DMS 273 (cell line): ENCODE measurements around the gene TTBK1.

Source experiments
- DNase-seq: peaks from one replicate; lab custom pipeline; 2025; ENCODE audit not compliant: unreplicated experiment; lab: John Stamatoyannopoulos, UW

TTBK1 gene

GRCh38 chr6:43222418-43223059 is 20.7 kb upstream of the TTBK1 start:
- no peak for DNase-seq

DNA sequence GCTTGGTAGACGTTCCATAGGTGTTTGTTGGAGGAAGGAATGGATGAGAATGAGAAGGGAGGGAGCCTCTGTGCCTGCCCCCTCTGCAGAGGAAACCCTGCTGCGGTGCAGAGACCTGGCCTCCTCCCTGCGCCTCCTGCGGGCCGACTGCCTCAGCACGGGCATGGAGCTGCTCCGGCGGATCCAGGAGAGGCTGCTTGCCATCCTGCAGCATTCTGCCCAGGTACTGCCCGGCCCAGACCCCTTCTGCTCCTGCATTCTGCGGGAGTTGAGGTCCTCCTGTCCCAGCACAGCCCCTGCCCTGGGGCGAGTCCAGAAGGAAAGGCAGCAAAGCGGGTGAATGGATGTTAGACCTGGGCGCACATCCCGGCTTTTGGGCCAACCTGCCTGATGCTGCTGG is 20.1 kb upstream of the TTBK1 start:
- DNase-seq, result no peak

DNA sequence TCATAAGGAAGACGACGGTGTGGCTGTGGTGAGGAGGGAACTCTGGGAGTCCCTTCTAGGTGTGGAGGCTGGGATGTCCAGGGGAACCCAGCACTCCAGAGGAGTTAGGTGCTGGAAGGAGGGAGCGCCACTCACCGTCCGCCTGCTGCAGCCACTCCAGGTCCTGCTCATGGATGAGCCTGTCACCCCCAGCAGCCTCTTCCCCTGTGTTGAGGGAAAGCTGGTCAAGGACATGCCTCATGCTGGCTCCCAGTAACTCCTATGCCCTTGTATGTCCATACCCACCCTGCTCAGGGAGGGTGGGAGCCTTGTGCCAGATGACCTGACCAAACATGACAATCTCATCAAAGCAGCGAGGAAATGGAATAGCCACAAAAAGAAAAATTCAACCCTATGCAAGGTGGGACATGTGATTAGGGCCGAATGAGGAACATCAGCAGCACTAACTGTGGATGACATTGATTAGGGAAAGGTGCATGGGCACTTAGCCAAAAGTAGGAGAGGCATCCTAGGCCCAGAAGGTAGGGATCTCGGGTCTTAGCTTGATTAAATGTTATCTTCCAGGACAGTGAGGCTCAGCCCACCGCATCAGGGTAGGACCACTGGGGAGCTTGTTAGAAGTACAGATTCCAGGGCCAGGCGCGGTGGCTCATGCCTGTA is 17.0 kb upstream of the TTBK1 start:
- no peak for DNase-seq

DNA sequence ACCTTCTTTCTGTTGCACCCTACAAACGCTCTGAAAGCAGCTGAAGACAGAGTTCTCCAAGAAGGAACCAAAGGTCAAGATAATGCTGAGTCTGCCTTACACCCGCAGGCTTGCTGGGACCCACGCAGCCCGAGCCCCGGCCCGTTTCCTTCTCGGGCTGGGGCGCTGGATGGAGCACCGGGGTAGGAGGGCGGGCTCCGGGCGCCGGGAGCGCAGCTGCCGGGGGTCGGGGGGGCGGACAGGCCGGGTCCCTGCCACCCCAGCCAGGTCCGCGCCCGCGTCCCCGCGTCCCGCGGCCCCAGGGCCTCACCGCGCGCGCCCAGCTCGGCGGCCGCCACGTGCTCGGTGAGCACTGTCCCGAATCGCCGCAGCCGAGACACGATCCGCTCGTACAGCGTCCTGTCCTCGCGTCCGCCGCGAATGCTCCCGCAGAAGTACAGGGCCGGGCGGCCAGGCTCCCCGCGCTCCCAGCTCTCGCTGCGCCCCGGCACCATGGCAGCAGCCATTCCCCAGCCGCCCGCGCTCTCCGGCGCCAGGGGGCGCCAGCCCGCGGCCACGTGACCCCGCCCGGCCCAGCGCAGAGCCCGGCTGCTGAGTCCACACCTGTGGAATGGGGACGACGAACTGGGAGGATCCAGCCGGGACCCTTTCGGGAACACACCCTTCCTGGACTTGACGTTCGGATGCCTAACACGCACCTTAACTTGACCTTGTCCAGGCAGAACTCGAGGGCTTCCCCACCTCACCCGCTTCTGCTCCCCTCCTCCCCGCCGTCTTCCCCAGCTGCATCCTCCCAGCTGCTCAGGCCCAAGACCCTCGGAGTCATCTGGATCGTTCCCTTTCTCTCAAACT is 14.1 kb upstream of the TTBK1 start, which contains the start of gene DNPH1:
TSS of gene DNPH1 (minus strand) at position 531 of the 852 bp plus-strand sequence. CDS start at position 506, 25 bp downstream.
- peak; percentile 89 for DNase-seq

GRCh38 chr6:43229803-43230620 is 13.3 kb upstream of the TTBK1 start:
- no peak for DNase-seq

DNA sequence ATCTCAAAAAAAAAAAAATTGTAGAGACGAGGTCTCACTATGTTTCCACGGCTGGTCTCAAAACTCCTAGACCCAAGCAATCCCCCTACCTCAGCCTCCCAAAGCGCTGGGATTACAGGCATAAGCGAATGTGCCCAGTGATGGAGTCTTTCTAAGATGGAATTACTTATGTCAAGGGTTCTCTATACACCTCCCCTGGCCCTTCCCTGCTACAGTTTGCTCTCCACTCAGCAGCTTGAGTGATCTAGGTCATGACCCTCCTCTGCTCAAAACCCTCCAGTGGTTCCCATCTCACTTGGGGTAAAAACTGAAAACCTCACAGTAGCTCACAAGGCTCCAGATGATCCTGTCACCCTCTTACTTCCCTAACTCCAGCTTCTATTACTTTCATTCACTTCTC is 12.2 kb upstream of the TTBK1 start:
- no peak for DNase-seq

DNA sequence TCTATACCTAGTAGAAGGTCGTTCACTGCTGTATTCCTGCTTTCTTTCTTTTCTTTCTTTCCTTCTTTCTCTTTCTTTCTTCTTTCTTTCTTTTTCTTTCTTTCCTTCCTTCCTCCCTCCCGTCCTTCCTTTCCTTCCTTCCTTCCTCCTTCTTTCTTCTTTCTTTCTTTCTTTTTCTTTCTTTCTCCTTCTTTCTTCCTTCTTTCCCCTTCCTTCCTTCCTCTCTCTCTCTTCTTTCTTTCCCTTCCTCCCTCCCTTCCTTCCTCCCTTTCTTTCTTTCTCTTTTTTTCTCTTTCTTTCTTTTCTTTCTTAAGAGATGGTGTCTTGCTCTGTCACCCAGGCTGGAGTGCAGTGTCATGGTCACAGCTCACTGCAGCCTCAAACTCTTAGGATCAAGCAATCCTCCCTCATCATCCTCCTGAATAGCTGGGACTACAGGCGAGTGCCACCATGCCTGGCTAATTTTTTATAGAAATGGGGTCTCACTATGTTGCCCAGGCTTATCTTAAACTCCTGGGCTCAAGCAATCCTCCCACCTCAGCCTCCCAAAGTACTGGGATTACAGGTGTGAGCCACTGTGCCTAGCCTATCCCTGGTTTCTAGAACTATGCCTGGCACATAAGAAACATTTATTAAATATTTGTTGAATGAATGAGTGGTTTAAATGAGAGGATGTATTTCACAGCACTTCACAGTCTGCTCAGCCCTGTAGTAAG is 11.4 kb upstream of the TTBK1 start:
- no peak for DNase-seq

DNA sequence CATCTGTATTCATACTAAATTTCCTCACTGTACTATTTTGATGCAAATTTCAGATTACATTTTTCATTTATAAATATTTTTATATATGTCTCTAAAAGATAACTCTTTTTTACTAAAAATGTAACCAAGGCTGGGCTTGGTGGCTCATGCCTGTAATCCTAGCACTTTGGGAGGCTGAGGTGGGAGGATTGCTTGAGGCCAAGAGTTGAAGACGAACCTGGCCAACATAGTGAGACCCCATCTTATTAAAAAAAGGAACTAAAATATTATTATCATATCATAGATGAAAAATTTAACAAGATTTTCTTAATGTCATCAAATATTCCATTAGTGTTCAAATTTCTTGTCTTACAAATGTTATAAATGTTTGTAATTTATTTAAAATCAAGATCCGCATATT is 7.4 kb upstream of the TTBK1 start:
- no peak for DNase-seq

GRCh38 chr6:43239054-43239453 is 4.2 kb upstream of the TTBK1 start:
- DNase-seq, result no peak

DNA sequence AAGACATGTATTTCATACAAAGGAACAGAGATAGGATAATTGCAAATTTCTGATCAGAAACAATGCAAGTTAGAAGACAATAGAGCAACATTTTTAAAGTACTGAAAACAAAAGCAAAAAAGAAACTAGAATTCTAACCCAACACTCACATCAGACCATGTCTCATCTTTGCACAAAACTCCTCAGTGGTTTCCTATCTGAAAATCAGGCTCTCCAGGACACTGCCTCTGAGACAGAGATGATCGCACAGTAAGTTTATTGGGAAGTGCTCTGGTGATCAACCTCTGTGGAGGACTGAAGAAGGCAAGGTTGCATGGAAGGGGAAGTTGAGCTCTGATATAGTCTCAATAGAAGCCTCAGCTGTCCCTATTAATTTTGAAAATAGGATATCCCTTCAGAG is 2.3 kb upstream of the TTBK1 start:
- DNase-seq, result no peak

DNA sequence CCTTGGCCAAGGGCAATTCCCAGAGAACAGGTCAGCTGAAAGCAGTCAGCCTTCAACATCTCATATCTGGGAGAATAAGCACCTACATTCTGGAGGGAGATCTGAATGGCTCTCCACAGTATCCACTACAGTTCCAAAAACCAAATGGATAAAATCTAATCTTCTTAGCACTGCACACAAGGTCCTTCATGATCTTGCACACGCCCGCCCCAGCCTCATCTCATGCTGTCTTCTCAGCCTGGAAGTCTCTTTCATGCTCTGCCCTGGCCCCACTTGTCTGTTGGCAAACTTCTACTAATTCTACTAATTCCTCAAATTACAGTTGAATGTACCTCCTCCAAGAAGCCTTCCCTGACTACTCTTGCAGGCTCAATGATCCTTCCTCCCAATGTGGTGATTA is 1.8 kb upstream of the TTBK1 start:
- no peak for DNase-seq

- no peak for DNase-seq
Measured at GRCh38 chr6:43243664-43244321, 512 bp downstream of the TTBK1 start.

GRCh38 chr6:43246301-43247113 is 3.2 kb downstream of the TTBK1 start:
- peak; percentile 63 for DNase-seq

GRCh38 chr6:43247114-43247999 is 4.1 kb downstream of the TTBK1 start:
- peak; percentile 94 for DNase-seq

DNA sequence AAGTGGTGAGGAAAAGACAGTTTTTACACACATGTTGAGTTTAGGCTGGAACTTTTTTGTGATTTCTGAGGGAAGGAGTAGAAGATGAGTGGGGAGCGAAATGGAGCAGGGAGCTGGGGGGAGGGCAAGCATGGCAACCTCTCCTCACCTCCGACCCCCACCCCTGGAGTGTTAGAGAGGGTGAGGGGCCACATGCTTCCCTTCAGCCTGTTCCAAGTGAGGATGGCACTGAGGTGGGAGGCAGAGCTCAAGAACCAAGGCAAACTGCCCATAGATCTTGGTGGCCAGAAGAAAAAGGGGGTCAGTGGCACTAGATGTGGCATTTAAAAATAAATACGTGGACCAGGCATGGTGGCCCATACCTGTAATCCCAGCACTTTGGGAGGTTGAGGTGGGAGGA is 4.8 kb downstream of the TTBK1 start:
- no peak for DNase-seq

GRCh38 chr6:43248791-43249190 is 5.5 kb downstream of the TTBK1 start:
- no peak for DNase-seq

GRCh38 chr6:43250992-43251373 is 7.7 kb downstream of the TTBK1 start:
- DNase-seq, result peak; percentile 90

DNA sequence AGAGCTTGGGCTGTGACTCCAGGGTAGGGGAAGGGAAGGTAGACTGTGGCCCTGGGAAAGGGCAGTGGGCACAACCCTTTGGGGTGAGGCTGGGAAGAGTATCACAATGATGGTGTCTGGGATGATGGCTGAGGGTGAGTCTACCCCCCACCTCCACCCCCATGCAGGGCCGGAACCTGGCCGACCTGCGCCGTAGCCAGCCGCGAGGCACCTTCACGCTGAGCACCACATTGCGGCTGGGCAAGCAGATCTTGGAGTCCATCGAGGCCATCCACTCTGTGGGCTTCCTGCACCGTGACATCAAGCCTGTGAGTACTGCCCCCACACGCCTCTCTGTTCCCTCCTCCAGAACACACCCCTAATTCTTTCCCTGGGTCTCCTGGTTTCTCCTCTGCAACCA is 10.1 kb downstream of the TTBK1 start:
- no peak for DNase-seq
